Activated naive CD4-positive, alpha-beta T cell treated with anti-CD3 and anti-CD28 coated beads, Interleukin-2, amount 50 U/mL, for 72 hours (primary cell): Measurements from ENCODE around the gene HEPH. TPM values are rescaled to one million over a fixed set of nuclear protein-coding genes. Genes with fewer than 3 reads are reported as not detected.
"Not testable (repeated sequence)": the region's sequence is repeated elsewhere in the genome, so short reads cannot be mapped to it uniquely, and the experiment has no call there.

Experiments used
- ATAC-seq, 2 donors: fragments of 150-1000 bp; cut with Tn5 transposase; 2 replicates each; pipeline ENCODE4 v1.10.0; 2021; ENCODE audit warnings: mild to moderate bottlenecking in 2 of 2, moderate library complexity in 2 of 2
- DNase-seq, 2 donors: peaks; one replicate each; pipeline ENCODE4 v3.0.0; 2021 to 2022; ENCODE audit warnings: low spot score in 2 of 2
- H3K27ac Mint-ChIP-seq, 2 donors: one replicate each; pipeline ENCODE4 v1.8.0; 2022; ENCODE audit warnings: mild to moderate bottlenecking in 2 of 2, mixed read lengths in 2 of 2
- H3K36me3 Mint-ChIP-seq, 2 donors: one replicate each; pipeline ENCODE4 v1.8.0; 2022; ENCODE audit warnings: mixed read lengths in 2 of 2
- H3K9me3 Mint-ChIP-seq, 2 donors: one replicate each; pipeline ENCODE4 v1.8.0; 2022; ENCODE audit warnings: mixed read lengths in 2 of 2
- total RNA-seq, 2 donors: library from RNA; stranded (reverse); gene quantifications; one replicate each; pipeline ENCODE4 v1.2.3, GENCODE V29; 2022

The HEPH gene, protein sequence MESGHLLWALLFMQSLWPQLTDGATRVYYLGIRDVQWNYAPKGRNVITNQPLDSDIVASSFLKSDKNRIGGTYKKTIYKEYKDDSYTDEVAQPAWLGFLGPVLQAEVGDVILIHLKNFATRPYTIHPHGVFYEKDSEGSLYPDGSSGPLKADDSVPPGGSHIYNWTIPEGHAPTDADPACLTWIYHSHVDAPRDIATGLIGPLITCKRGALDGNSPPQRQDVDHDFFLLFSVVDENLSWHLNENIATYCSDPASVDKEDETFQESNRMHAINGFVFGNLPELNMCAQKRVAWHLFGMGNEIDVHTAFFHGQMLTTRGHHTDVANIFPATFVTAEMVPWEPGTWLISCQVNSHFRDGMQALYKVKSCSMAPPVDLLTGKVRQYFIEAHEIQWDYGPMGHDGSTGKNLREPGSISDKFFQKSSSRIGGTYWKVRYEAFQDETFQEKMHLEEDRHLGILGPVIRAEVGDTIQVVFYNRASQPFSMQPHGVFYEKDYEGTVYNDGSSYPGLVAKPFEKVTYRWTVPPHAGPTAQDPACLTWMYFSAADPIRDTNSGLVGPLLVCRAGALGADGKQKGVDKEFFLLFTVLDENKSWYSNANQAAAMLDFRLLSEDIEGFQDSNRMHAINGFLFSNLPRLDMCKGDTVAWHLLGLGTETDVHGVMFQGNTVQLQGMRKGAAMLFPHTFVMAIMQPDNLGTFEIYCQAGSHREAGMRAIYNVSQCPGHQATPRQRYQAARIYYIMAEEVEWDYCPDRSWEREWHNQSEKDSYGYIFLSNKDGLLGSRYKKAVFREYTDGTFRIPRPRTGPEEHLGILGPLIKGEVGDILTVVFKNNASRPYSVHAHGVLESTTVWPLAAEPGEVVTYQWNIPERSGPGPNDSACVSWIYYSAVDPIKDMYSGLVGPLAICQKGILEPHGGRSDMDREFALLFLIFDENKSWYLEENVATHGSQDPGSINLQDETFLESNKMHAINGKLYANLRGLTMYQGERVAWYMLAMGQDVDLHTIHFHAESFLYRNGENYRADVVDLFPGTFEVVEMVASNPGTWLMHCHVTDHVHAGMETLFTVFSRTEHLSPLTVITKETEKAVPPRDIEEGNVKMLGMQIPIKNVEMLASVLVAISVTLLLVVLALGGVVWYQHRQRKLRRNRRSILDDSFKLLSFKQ
- total RNA-seq, result under 1 TPM in 1 of 2 donors, not detected in 1; 0.18 TPM

GRCh38 chrX:66163849-66164411 lies at the start of gene HEPH:
Gene HEPH (plus strand): TSS chrX:66164247. CDS start chrX:66170571, 6,324 bp downstream.
- no peak for DNase-seq
- no peak for ATAC-seq
- H3K36me3 Mint-ChIP-seq, result no peaks in the 10 kb centered on the region
- no peaks in the 10 kb centered on the region for H3K9me3 Mint-ChIP-seq
- H3K27ac Mint-ChIP-seq, result no peak within 1 kb of the TSS

DNA sequence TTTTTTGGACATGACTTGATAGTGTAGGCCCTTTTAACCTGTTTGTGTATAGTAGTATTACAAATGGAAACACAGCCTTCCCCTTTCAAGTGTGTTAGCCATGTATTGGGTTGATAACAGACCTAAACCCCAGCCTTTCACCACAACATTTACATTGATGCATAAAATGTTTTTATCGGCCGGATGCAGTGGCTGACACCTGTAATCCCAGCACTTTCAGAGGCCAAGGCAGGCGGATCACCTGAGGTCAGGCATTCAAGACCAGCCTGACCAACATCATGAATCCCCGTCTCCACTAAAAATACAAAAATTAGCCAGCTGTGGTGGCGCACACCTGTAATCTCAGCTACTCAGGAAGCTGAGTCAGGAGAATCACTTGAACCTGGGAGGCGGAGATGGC lies 45.3 kb upstream of the HEPH start:
- not testable (repeated sequence) for ATAC-seq, H3K36me3 Mint-ChIP-seq, H3K27ac Mint-ChIP-seq, DNase-seq
- peaks cover 0 to 12% of the 10 kb centered on the region in 2 donors for H3K9me3 Mint-ChIP-seq

- H3K36me3 Mint-ChIP-seq, DNase-seq, H3K27ac Mint-ChIP-seq, ATAC-seq: not testable (repeated sequence)
- peaks cover 6 to 26% of the 10 kb centered on the region in 2 donors for H3K9me3 Mint-ChIP-seq
Observed at GRCh38 chrX:66121354-66121753, 42.7 kb upstream of the HEPH start.

GRCh38 chrX:66126662-66127061 lies 37.4 kb upstream of the HEPH start:
- peaks cover 6 to 20% of the 10 kb centered on the region in 2 donors for H3K9me3 Mint-ChIP-seq
- H3K36me3 Mint-ChIP-seq, result peaks cover 6 to 7% of the 10 kb centered on the region in 2 donors
- DNase-seq (no peak), ATAC-seq (no peak)
- H3K27ac Mint-ChIP-seq, result no peak overlapping the region

- Mint-ChIP-seq H3K36me3 (no peaks in the 10 kb centered on the region), H3K27ac (no peak overlapping the region), H3K9me3 (peaks cover 0 to 6% of the 10 kb centered on the region in 2 donors)
- DNase-seq (no peak), ATAC-seq (no peak)
Observed at GRCh38 chrX:66130469-66130868, 33.6 kb upstream of the HEPH start.

DNA sequence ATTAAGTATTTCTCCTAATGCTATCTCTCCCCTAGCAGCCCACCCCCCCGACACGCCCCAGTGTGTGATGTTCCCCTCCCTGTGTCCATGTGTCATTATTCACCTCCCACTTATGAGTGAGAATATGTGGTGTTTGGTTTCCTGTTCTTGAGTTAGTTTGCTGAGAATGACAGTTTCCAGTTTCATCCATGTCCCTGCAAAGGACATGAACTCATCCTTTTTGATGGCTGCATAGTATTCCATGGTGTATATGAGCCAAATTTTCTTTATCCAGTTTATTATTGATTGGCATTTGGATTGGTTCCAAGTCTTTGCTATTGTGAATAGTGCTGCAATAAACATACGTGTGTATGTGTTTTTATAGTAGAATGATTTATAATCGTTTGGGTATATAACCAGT lies 28.8 kb upstream of the HEPH start:
- H3K27ac Mint-ChIP-seq, H3K9me3 Mint-ChIP-seq, ATAC-seq, DNase-seq, H3K36me3 Mint-ChIP-seq: not testable (repeated sequence)

- ATAC-seq, result no peak
- no peaks in the 10 kb centered on the region for H3K36me3 Mint-ChIP-seq
- H3K27ac Mint-ChIP-seq, result no peak overlapping the region
- no peak for DNase-seq
- no peaks in the 10 kb centered on the region for H3K9me3 Mint-ChIP-seq
Observed at GRCh38 chrX:66142351-66142750, 21.7 kb upstream of the HEPH start.

GRCh38 chrX:66144258-66144657 lies 19.8 kb upstream of the HEPH start:
- Mint-ChIP-seq H3K27ac (no peak overlapping the region), H3K36me3 (no peaks in the 10 kb centered on the region)
- no peak for ATAC-seq

DNA sequence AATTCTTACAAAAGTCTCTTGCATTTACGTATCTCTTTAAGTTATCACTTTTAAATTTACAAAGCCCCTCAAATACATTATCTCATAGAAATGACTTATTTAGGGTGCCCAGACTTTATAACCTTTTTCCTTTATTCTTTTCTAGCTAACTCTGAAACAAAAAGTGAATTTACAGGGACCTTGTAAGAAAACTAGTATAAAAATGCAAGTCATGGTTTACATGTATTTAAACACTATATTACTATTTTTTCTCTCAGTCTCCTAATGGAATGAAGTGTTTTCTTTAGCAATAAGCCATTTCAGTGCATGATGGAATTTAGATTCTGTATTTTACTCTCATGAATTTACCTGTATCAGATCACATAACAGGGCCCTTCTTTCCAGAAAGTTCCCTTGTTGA lies 14.5 kb upstream of the HEPH start:
- H3K27ac Mint-ChIP-seq, result no peak overlapping the region
- H3K9me3 Mint-ChIP-seq, result no peaks in the 10 kb centered on the region
- DNase-seq, result no peak
- ATAC-seq, result no peak
- H3K36me3 Mint-ChIP-seq, result no peaks in the 10 kb centered on the region

More at GRCh38 chrX:66144258-66144657, 19.8 kb upstream of the HEPH start:
- DNase-seq, result no peak
- no peaks in the 10 kb centered on the region for H3K9me3 Mint-ChIP-seq

- Mint-ChIP-seq H3K36me3 (no peaks in the 10 kb centered on the region), H3K9me3 (no peaks in the 10 kb centered on the region), H3K27ac (no peak overlapping the region)
- no peak for DNase-seq
- ATAC-seq, result no peak
Observed at GRCh38 chrX:66150163-66150562, 13.9 kb upstream of the HEPH start.

- Mint-ChIP-seq H3K9me3 (peaks cover 0 to 4% of the 10 kb centered on the region in 2 donors), H3K27ac (no peak overlapping the region), H3K36me3 (no peaks in the 10 kb centered on the region)
- DNase-seq, result no peak
- ATAC-seq, result no peak
Observed at GRCh38 chrX:66162331-66162822, 1.7 kb upstream of the HEPH start.

- no peaks in the 10 kb centered on the region for H3K9me3 Mint-ChIP-seq
- no peak overlapping the region for H3K27ac Mint-ChIP-seq
- ATAC-seq (no peak), DNase-seq (no peak)
- H3K36me3 Mint-ChIP-seq, result no peaks in the 10 kb centered on the region
Observed at GRCh38 chrX:66163447-66163846, 600 bp upstream of the HEPH start.

DNA sequence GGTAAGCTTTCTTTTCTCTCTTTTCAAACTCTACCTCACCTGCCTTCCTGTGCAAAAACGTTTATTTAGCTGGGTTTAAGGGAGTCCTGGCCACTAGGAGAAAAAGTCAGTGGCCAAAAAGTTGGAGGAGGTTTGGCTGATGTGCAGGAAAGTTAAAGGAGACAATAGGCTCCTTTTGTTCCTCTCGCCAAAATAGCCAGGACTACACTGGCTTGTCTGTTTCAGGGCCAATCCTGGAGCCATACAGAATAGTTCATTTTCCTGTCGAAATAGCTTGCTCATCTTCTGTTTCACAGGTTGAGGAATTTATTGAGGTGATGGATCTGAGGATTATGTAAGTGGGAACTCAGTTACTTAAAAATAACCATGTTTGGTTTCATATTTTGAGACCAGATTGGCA lies 423 bp downstream of the HEPH start:
- Mint-ChIP-seq H3K36me3 (no peaks in the 10 kb centered on the region), H3K27ac (no peak overlapping the region), H3K9me3 (no peaks in the 10 kb centered on the region)
- ATAC-seq (no peak), DNase-seq (no peak)

GRCh38 chrX:66164931-66165330 lies 884 bp downstream of the HEPH start:
- Mint-ChIP-seq H3K9me3 (no peaks in the 10 kb centered on the region), H3K27ac (no peak overlapping the region), H3K36me3 (no peaks in the 10 kb centered on the region)
- ATAC-seq (no peak), DNase-seq (no peak)

DNA sequence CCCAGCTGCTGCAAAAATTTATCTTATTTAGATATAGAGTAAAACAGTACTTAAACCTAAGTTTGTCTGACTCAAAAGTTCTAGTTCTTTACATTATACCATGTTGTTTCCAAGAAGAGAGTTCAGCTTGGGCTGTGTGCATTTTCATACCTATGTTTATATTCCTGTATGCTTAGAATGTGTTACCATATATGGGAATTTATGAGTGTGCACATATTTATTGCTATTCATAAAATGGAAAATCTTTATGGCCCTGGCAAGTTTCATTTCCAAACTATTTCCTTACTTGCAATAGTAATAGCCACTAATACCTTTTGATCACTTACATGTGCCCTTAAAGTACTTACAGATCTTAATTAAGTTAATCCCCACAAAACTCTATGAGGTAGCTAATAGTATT lies 2.6 kb downstream of the HEPH start:
- no peak overlapping the region for H3K27ac Mint-ChIP-seq
- ATAC-seq, result no peak
- no peaks in the 10 kb centered on the region for H3K36me3 Mint-ChIP-seq
- H3K9me3 Mint-ChIP-seq, result no peaks in the 10 kb centered on the region
- no peak for DNase-seq

DNA sequence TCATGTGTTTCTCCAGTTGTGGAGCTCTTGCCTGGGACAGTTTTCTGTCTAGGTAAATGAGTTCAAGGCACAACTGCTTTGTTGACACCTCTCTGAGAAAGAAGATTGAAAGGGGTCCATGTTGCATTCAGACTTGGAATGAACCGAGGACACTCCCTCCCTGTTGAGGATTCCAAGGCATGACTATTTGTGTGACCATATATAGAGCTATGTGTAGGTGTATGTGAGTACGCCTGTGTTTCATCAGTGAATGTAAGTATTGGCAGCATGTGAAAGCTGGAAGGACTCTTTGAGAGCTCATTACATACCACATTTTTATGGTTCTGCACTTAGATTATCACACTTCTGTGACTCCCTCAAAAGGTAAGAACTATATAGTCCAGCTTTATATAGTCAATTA lies 3.4 kb downstream of the HEPH start:
- no peaks in the 10 kb centered on the region for H3K9me3 Mint-ChIP-seq
- H3K36me3 Mint-ChIP-seq, result no peaks in the 10 kb centered on the region
- ATAC-seq (no peak), DNase-seq (no peak)
- no peak overlapping the region for H3K27ac Mint-ChIP-seq
